Limb (tissue), 2 donors: ENCODE data around the gene PRKG1.
A peak's percentile ranks its signal among the peaks of the same experiment; 100 is the strongest.

Experiments used
- DNase-seq, 2 donors: peaks; one replicate each; pipeline ENCODE4 v3.0.0-alpha.2; 2016; ENCODE audit errors: extremely low spot score in 2 of 2

The PRKG1 gene

GRCh38 chr10:51694086-51694768, 619.9 kb downstream of the PRKG1 start:
- DNase-seq = no peak

- DNase-seq = no peak
Observed at GRCh38 chr10:51696251-51696650, 622.0 kb downstream of the PRKG1 start.

GRCh38 chr10:51698473-51699063, 624.3 kb downstream of the PRKG1 start:
- peak in 1 of 2 donors; percentile 31 for DNase-seq

GRCh38 chr10:51699145-51699474, 624.8 kb downstream of the PRKG1 start:
- DNase-seq = no peak

- DNase-seq = peak; percentile 91 to 96
Observed at GRCh38 chr10:51699475-51700227, 625.4 kb downstream of the PRKG1 start, which contains the start of gene CSTF2T. TSS of gene CSTF2T (minus strand) at chr10:51699595. CDS start at chr10:51699549, 46 bp downstream.

- DNase-seq = peak; percentile 54 to 67
Observed at GRCh38 chr10:51700228-51700817, 626.0 kb downstream of the PRKG1 start.

- no peak for DNase-seq
Observed at GRCh38 chr10:51705774-51706173, 631.5 kb downstream of the PRKG1 start.

GRCh38 chr10:51706225-51706624, 631.9 kb downstream of the PRKG1 start:
- DNase-seq = no peak

GRCh38 chr10:51707392-51707791, 633.1 kb downstream of the PRKG1 start:
- DNase-seq = no peak

GRCh38 chr10:51707821-51708424, 633.6 kb downstream of the PRKG1 start:
- DNase-seq = no peak

GRCh38 chr10:51708609-51709008, 634.3 kb downstream of the PRKG1 start:
- DNase-seq = no peak

GRCh38 chr10:51709324-51709972, 635.2 kb downstream of the PRKG1 start:
- DNase-seq = no peak

GRCh38 chr10:51711519-51711891, 637.2 kb downstream of the PRKG1 start:
- DNase-seq = no peak

- no peak for DNase-seq
Observed at GRCh38 chr10:51716981-51717380, 642.7 kb downstream of the PRKG1 start.

GRCh38 chr10:51718804-51719291, 644.6 kb downstream of the PRKG1 start:
- no peak for DNase-seq

GRCh38 chr10:51724038-51724437, 649.8 kb downstream of the PRKG1 start:
- DNase-seq = no peak

GRCh38 chr10:51729822-51730555, 655.7 kb downstream of the PRKG1 start:
- no peak for DNase-seq

- DNase-seq = no peak
Observed at GRCh38 chr10:51733057-51733456, 658.8 kb downstream of the PRKG1 start.

GRCh38 chr10:51743146-51743545, 668.9 kb downstream of the PRKG1 start:
- DNase-seq = no peak

GRCh38 chr10:51744235-51745000, 670.1 kb downstream of the PRKG1 start:
- DNase-seq = no peak
